ENCODE measurements around the gene TTLL5.

- TF ChIP-seq RCOR1 (IDR thresholded peaks at IDR 0.05; ENCODE audit: insufficient replicate concordance, low read length) (no peak), POLR2A (IDR thresholded peaks at IDR 0.05; ENCODE audit: low read depth, low read length) (no peak), RAD21 (IDR thresholded peaks at IDR 0.05; ENCODE audit: low read length) (no peak), USF2 (IDR thresholded peaks at IDR 0.05; ENCODE audit: low read depth, low read length) (no peak), MAZ (IDR thresholded peaks at IDR 0.05; ENCODE audit: borderline replicate concordance, low read depth, low read length) (no peak), FOS (IDR thresholded peaks at IDR 0.05; ENCODE audit: low read depth, low read length) (no peak)
- TF ChIP-seq, protein P1, sequence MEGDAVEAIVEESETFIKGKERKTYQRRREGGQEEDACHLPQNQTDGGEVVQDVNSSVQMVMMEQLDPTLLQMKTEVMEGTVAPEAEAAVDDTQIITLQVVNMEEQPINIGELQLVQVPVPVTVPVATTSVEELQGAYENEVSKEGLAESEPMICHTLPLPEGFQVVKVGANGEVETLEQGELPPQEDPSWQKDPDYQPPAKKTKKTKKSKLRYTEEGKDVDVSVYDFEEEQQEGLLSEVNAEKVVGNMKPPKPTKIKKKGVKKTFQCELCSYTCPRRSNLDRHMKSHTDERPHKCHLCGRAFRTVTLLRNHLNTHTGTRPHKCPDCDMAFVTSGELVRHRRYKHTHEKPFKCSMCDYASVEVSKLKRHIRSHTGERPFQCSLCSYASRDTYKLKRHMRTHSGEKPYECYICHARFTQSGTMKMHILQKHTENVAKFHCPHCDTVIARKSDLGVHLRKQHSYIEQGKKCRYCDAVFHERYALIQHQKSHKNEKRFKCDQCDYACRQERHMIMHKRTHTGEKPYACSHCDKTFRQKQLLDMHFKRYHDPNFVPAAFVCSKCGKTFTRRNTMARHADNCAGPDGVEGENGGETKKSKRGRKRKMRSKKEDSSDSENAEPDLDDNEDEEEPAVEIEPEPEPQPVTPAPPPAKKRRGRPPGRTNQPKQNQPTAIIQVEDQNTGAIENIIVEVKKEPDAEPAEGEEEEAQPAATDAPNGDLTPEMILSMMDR (conservative IDR thresholded peaks at IDR 0.05; ENCODE audit: low read depth, low read length) = no peak
Observed at GRCh38 chr14:75832621-75833297, 171.7 kb downstream of the TTLL5 start.
